GDM1 (cell line): Measurements from ENCODE around the gene SCARB2.
A peak's percentile ranks its signal among the peaks of the same experiment; 100 is the strongest.

ENCODE experiments used
- DNase-seq: peaks from one replicate; lab custom pipeline; 2025; lab: John Stamatoyannopoulos, UW

SCARB2 gene

GRCh38 chr4:76198411-76199237, 15.0 kb downstream of the SCARB2 start:
- peak; percentile 69 for DNase-seq

- peak; percentile 51 for DNase-seq
Observed at GRCh38 chr4:76197971-76198410, 15.6 kb downstream of the SCARB2 start.

GRCh38 chr4:76197031-76197743, 16.4 kb downstream of the SCARB2 start:
- no peak for DNase-seq

GRCh38 chr4:76196376-76196775, 17.2 kb downstream of the SCARB2 start:
- no peak for DNase-seq

- DNase-seq: no peak
Observed at GRCh38 chr4:76195326-76195725, 18.3 kb downstream of the SCARB2 start.

GRCh38 chr4:76194325-76194724, 19.3 kb downstream of the SCARB2 start:
- DNase-seq: no peak

GRCh38 chr4:76192236-76192635, 21.4 kb downstream of the SCARB2 start:
- DNase-seq: no peak

GRCh38 chr4:76188557-76188956, 25.1 kb downstream of the SCARB2 start:
- DNase-seq: no peak

GRCh38 chr4:76188149-76188548, 25.5 kb downstream of the SCARB2 start:
- DNase-seq: no peak

GRCh38 chr4:76187152-76187551, 26.5 kb downstream of the SCARB2 start:
- DNase-seq: no peak

- no peak for DNase-seq
Observed at GRCh38 chr4:76182463-76182862, 31.2 kb downstream of the SCARB2 start.

GRCh38 chr4:76179398-76180318, 34.0 kb downstream of the SCARB2 start:
- peak; percentile 72 for DNase-seq

- no peak for DNase-seq
Observed at GRCh38 chr4:76178296-76178695, 35.3 kb downstream of the SCARB2 start.

GRCh38 chr4:76177709-76178108, 35.9 kb downstream of the SCARB2 start:
- DNase-seq: no peak

GRCh38 chr4:76175336-76175735, 38.3 kb downstream of the SCARB2 start:
- DNase-seq: no peak

GRCh38 chr4:76174216-76174615, 39.4 kb downstream of the SCARB2 start:
- no peak for DNase-seq

GRCh38 chr4:76168688-76169087, 44.9 kb downstream of the SCARB2 start:
- no peak for DNase-seq

- no peak for DNase-seq
Observed at GRCh38 chr4:76166480-76166879, 47.1 kb downstream of the SCARB2 start.

GRCh38 chr4:76160355-76160754, 53.3 kb downstream of the SCARB2 start:
- no peak for DNase-seq

GRCh38 chr4:76156635-76157034, 57.0 kb downstream of the SCARB2 start:
- no peak for DNase-seq

- no peak for DNase-seq
Observed at GRCh38 chr4:76155979-76156378, 57.6 kb downstream of the SCARB2 start.

GRCh38 chr4:76153356-76153755, 60.3 kb downstream of the SCARB2 start:
- DNase-seq: no peak
